ENCODE measurements around the gene KIF5A. TPM values are rescaled to one million over a fixed set of nuclear protein-coding genes. Genes with fewer than 3 reads are reported as not detected.

Gene KIF5A
- total and polyA plus RNA-seq, 2 of the 13 experiments (the other 11 are each of a cell fraction or from before 2014, with no cell fraction given), result 1.6 to 11.9 TPM

GRCh38 chr12:57632958-57633840, 83.4 kb downstream of the KIF5A start, which contains the start of gene B4GALNT1 (continued):
- peak; percentile 39; the same call in 1 of the 2 replicates for TF ChIP-seq MEIS2 (CRISPR knock-in tag; IDR thresholded peaks at IDR 0.05)
- TF ChIP-seq DMAP1 (CRISPR knock-in tag; IDR thresholded peaks at IDR 0.05), result 0 out of 2 replicates have a peak, but pooled peaks have one; percentile 28
- no peak for TF ChIP-seq FOSL2 (CRISPR knock-in tag; IDR thresholded peaks at IDR 0.05)
- TF ChIP-seq ZNF691 (CRISPR knock-in tag; IDR thresholded peaks at IDR 0.05; ENCODE audit: borderline replicate concordance, low read depth), result peak; percentile 88; the same call in 1 of the 2 replicates
- peak; percentile 50; the same call in 1 of the 2 replicates for TF ChIP-seq POLR2G (IDR thresholded peaks at IDR 0.05; ENCODE audit: low read depth, low read length)
- TF ChIP-seq ZNF17 (CRISPR knock-in tag; IDR thresholded peaks at IDR 0.05), result no peak
- TF ChIP-seq ASH2L (IDR thresholded peaks at IDR 0.05; ENCODE audit: insufficient read length, low read depth, low read length), result peak; percentile 41
- TF ChIP-seq NFAT5 (CRISPR knock-in tag; IDR thresholded peaks at IDR 0.05), result 0 out of 2 replicates have a peak, but pooled peaks have one; percentile 58
- no peak for TF ChIP-seq ZNF558 (CRISPR knock-in tag; IDR thresholded peaks at IDR 0.05; ENCODE audit: borderline replicate concordance)
- TF ChIP-seq, protein P1, sequence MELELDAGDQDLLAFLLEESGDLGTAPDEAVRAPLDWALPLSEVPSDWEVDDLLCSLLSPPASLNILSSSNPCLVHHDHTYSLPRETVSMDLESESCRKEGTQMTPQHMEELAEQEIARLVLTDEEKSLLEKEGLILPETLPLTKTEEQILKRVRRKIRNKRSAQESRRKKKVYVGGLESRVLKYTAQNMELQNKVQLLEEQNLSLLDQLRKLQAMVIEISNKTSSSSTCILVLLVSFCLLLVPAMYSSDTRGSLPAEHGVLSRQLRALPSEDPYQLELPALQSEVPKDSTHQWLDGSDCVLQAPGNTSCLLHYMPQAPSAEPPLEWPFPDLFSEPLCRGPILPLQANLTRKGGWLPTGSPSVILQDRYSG (CRISPR knock-in tag; IDR thresholded peaks at IDR 0.05), result no peak
- TF ChIP-seq, protein P2, sequence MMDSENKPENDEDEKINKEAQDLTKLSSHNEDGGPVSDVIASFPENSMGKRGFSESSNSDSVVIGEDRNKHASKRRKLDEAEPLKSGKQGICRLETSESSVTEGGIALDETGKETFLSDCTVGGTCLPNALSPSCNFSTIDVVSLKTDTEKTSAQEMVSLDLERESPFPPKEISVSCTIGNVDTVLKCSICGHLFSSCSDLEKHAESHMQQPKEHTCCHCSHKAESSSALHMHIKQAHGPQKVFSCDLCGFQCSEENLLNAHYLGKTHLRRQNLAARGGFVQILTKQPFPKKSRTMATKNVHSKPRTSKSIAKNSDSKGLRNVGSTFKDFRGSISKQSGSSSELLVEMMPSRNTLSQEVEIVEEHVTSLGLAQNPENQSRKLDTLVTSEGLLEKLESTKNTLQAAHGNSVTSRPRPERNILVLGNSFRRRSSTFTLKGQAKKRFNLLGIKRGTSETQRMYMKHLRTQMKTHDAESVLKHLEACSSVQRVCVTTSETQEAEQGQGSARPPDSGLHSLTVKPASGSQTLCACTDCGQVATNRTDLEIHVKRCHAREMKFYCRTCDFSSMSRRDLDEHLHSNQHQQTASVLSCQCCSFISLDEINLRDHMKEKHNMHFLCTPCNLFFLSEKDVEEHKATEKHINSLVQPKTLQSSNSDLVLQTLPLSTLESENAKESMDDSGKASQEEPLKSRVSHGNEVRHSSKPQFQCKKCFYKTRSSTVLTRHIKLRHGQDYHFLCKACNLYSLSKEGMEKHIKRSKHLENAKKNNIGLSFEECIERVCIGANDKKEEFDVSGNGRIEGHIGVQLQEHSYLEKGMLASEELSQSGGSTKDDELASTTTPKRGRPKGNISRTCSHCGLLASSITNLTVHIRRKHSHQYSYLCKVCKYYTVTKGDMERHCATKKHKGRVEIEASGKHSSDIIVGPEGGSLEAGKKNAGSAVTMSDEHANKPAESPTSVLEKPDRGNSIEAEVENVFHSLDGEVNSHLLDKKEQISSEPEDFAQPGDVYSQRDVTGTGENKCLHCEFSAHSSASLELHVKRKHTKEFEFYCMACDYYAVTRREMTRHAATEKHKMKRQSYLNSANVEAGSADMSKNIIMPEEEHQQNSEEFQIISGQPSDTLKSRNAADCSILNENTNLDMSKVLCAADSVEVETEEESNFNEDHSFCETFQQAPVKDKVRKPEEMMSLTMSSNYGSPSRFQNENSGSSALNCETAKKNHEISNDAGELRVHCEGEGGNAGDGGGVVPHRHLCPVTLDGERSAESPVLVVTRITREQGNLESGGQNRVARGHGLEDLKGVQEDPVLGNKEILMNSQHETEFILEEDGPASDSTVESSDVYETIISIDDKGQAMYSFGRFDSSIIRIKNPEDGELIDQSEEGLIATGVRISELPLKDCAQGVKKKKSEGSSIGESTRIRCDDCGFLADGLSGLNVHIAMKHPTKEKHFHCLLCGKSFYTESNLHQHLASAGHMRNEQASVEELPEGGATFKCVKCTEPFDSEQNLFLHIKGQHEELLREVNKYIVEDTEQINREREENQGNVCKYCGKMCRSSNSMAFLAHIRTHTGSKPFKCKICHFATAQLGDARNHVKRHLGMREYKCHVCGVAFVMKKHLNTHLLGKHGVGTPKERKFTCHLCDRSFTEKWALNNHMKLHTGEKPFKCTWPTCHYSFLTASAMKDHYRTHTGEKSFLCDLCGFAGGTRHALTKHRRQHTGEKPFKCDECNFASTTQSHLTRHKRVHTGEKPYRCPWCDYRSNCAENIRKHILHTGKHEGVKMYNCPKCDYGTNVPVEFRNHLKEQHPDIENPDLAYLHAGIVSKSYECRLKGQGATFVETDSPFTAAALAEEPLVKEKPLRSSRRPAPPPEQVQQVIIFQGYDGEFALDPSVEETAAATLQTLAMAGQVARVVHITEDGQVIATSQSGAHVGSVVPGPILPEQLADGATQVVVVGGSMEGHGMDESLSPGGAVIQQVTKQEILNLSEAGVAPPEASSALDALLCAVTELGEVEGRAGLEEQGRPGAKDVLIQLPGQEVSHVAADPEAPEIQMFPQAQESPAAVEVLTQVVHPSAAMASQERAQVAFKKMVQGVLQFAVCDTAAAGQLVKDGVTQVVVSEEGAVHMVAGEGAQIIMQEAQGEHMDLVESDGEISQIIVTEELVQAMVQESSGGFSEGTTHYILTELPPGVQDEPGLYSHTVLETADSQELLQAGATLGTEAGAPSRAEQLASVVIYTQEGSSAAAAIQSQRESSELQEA (CRISPR knock-in tag; IDR thresholded peaks at IDR 0.05; ENCODE audit: not compliant biosample characterization), result peak; percentile 43
- 0 out of 2 replicates have a peak, but pooled peaks have one; percentile 21 for TF ChIP-seq GATAD2A (CRISPR knock-in tag; IDR thresholded peaks at IDR 0.05)
